Cardiac ventricle fibroblast (primary cell): ENCODE results near the gene KRTAP22-1. TPM values are rescaled to one million over a fixed set of nuclear protein-coding genes. Genes with fewer than 3 reads are reported as not detected.

Experiments
- total RNA-seq: library from RNA; depleted of rRNA; stranded (reverse); fragments of >200 nt; gene quantifications from 2 replicates; pipeline ENCODE4 v1.2.3, GENCODE V29; 2015

The KRTAP22-1 gene
- not detected in 2 replicates for total RNA-seq

DNA sequence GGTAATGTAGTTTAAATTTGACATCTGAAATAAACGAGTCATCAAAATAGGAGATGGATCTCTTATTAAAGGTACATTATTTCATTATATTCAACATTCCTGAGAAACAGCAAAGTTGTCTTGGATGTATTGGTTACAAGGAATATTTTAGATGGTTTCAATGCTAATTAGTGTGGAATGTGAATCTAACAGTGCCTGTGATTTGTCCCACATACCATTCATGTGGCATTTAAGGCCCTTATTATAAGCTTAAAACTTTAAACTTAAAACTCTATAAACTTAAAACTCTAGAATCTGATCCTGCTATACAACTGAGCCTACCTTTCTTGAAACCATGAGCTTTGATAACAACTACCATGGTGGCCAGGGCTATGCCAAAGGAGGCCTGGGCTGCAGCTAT is at the start of gene KRTAP22-1:
KRTAP22-1 (plus strand) TSS at position 301 of the 400 bp plus-strand sequence.

DNA sequence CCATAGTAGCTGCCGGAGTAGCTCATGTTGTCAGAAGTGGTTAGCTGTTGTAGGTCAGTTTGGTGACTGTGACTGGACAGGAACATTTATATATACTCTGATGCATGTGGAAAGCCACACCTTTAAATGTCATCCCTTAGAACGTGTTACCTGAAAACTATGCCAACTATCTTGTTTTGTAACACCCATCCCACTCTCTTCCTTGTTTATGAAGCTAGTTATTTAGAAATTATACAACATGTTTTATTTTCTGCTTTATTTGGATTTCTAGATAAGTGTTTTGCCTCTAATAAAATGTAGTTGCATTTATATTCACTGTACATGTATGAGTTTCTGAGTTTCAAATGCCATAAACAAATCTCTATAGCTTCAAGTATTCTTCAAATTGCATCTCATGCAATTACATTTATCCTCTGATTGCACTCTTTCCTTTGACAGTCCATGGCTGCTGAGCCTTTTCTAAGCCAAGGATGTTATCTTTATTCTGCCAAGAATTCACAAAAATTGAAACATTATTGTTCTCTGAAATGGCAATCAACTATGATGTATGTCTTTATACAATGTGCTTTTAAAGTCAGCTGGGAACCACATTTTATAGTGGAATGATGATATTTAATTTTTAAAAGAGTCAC is 39.5 kb upstream of the KRTAP22-1 start, which contains the start of gene KRTAP19-7:
KRTAP19-7 (minus strand) TSS at position 51 of the 632 bp plus-strand sequence; CDS start at position 26, 25 bp downstream.

DNA sequence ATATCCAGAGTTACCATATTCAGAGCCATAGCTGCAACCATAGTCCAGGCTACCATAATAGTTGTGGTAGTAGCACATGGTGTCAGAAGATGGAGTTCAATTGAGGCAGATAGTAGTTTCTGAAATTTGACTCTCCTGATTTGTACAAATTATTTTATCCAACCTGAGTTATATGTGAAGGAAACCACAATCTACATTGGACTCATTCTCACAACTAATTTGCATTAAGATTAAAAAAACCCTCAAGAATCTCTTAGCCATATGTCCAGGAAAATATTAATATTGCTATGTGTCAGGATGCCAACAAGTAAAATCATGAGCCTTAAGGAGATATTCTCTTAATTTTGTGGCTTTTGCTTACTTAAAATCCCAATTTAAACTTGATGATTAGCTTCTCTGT is 10.6 kb upstream of the KRTAP22-1 start, which contains the start of gene KRTAP22-2:
KRTAP22-2 (minus strand) TSS at position 101 of the 400 bp plus-strand sequence.

DNA sequence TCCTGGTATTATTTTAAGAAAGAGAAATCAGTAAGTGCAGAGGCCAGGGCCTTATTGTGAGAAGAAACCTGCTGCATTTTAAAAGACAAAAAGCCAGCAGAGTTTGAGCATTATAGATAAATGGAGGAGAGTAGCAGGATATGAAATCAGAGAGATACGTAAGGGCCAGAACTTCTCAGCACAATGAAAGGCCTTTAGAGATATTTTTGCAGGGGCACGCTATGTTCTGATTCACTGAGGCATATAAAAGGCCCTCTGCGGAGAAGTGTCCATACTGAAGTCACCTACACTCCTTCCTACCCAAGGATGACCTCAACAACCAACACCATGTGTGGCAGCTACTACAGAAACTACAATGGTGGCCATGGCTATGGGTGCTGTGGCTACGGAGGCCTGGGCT is 8.7 kb upstream of the KRTAP22-1 start, which contains the start of gene KRTAP6-3:
KRTAP6-3 (plus strand) TSS at position 301 of the 400 bp plus-strand sequence; CDS start at position 307, 6 bp downstream.

DNA sequence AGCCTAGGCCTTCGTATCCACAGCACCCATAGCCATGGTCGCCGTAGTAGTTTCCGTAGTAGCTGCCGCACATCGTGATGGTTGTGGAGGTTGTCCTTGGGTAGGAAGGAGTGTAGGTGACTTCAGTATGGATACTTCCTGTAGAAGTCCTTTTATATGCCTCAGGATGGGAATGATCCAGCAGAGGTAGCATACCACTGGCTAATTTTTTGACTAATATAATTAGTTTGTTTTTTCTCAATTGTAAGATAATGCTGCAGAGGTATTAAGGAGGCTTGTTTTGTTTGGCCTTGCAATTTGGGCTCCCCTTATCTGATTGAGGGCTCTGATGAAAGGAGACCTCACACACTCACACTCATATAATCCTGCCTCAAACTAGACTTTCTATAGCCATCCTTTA is 2.1 kb upstream of the KRTAP22-1 start, which contains the start of gene KRTAP6-2:
KRTAP6-2 (minus strand) TSS at position 101 of the 400 bp plus-strand sequence; CDS start at position 73, 28 bp downstream.

DNA sequence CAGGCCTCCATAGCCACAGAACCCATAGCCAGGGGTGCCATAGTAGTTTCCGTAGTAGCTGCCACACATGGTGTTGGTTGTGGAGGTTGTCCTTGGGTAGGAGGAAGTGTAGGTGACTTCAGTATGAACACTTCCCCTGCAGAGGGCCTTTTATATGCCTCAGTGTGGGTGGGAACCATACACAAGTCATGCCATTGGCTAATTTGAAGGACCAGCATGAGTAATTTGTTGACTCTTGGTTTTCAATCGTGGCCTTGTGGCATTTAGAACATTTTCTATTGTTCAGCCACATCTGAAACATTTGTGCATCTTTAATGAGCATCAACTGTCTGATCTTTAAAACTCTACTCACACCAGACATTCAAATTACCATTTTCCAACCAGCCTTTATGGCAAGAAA is 12.9 kb downstream of the KRTAP22-1 start, which contains the start of gene KRTAP6-1:
KRTAP6-1 (minus strand) TSS at position 95 of the 400 bp plus-strand sequence; CDS start at position 69, 26 bp downstream.

DNA sequence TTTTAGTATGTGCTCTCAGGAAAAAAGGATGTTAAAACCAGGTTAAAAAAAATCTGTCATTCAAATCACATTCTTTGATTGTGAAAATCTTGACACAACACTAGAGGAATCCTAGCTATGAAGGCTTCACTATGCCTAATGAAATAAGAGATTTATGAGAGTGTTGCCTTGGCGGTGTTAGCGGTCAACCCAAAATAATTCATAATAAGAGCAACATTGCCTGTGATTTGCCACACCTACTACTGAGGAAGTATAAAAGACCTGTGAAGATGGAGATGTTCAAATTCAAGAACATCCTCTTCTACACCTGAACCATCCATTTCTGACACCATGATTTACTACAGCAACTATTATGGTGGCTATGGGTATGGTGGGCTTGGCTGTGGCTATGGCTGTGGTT is 15.2 kb downstream of the KRTAP22-1 start, which contains the start of gene KRTAP20-1:
KRTAP20-1 (plus strand) TSS at position 301 of the 400 bp plus-strand sequence; CDS start at position 331, 30 bp downstream.

DNA sequence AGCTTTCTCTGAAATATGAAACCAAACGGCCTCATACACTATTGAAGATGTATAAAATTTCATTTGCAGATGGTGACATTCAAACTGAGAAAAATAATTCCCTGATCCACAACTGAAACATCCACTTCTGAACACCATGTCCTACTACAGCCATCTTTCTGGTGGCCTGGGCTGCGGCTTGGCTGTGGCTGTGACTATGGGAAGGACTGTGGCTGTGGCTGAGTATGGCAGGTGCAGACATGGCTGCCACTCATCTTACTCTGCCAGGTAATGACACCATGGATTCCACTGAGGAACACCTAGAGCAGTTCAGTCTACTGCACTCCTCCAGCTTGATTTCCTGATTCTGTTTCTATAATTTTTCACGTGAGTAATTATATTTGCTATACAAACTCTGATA is 19.6 kb downstream of the KRTAP22-1 start, which contains the start of gene KRTAP20-4:
KRTAP20-4 (plus strand) TSS at position 106 of the 400 bp plus-strand sequence.

DNA sequence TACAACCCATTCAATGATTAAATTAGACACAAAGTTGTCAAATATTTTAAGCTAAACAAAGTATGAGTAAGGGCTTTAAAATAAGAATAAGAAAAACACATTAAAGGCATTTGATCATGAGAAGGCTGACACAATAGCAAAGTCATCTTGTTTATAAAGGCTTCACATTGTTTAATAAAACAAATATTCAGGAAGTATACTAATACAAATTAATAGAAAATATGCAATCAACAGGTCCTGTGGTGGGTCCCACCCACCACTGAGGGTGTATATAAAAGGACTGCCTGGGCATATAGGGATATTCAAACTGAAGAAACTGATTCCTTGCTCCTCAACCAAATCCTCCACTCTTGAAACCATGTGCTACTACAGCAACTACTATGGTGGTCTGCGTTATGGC is 34.0 kb downstream of the KRTAP22-1 start, which contains the start of gene KRTAP20-2:
KRTAP20-2 (plus strand) TSS at position 301 of the 400 bp plus-strand sequence; CDS start at position 359, 58 bp downstream.

DNA sequence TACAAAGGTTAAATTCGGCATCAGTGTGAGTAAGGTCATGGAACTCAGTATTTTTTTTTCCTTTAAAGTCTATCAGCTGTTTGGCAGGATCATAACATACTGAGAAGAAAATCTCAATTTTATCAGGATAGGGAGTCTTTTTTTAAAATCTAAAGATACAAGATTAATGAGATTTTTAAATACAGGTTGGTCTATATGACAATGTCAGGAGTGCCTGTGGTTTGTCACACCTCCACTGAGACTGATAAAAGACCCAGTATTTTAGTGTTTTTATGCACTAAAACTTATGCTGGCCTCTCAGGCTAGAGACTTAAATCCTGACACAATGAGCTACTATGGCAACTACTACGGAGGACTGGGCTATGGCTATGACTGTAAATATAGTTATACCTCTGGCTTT is 41.7 kb downstream of the KRTAP22-1 start, which contains the start of gene KRTAP20-3:
KRTAP20-3 (plus strand) TSS at position 301 of the 400 bp plus-strand sequence.

Other genes with a start within 250 kb of the KRTAP22-1 start
- gene KRTAP13-2, start 228.8 kb upstream of the KRTAP22-1 start, total RNA-seq: not detected in 2 replicates
- not detected in 2 replicates for gene KRTAP13-1, start 205.1 kb upstream of the KRTAP22-1 start, total RNA-seq
- not detected in 2 replicates for gene KRTAP13-3, start 175.2 kb upstream of the KRTAP22-1 start, total RNA-seq
- gene KRTAP13-4, start 170.9 kb upstream of the KRTAP22-1 start, total RNA-seq: not detected in 2 replicates
- not detected in 2 replicates for gene KRTAP15-1, start 160.8 kb upstream of the KRTAP22-1 start, total RNA-seq
- not detected in 2 replicates for gene KRTAP19-1, start 120.7 kb upstream of the KRTAP22-1 start, total RNA-seq
- gene KRTAP19-2, start 113.7 kb upstream of the KRTAP22-1 start, total RNA-seq: not detected in 2 replicates
- not detected in 2 replicates for gene KRTAP19-3, start 109.1 kb upstream of the KRTAP22-1 start, total RNA-seq
- not detected in 2 replicates for gene KRTAP19-4, start 103.9 kb upstream of the KRTAP22-1 start, total RNA-seq
- gene KRTAP19-5, start 98.9 kb upstream of the KRTAP22-1 start, total RNA-seq: not detected in 2 replicates
- not detected in 2 replicates for gene KRTAP19-6, start 59.2 kb upstream of the KRTAP22-1 start, total RNA-seq
- not detected in 2 replicates for gene KRTAP19-7, start 39.8 kb upstream of the KRTAP22-1 start, total RNA-seq
- not detected in 2 replicates for gene KRTAP22-2, start 10.7 kb upstream of the KRTAP22-1 start, total RNA-seq
- not detected in 2 replicates for gene KRTAP6-3, start 8.6 kb upstream of the KRTAP22-1 start, total RNA-seq
- not detected in 2 replicates for gene KRTAP6-2, start 2.2 kb upstream of the KRTAP22-1 start, total RNA-seq
- gene KRTAP6-1, start 12.8 kb downstream of the KRTAP22-1 start, total RNA-seq: not detected in 2 replicates
- not detected in 2 replicates for gene KRTAP20-1, start 15.3 kb downstream of the KRTAP22-1 start, total RNA-seq
- gene KRTAP20-4, start 19.5 kb downstream of the KRTAP22-1 start, total RNA-seq: not detected in 2 replicates
- gene KRTAP20-2, start 34.1 kb downstream of the KRTAP22-1 start, total RNA-seq: not detected in 2 replicates
- gene KRTAP20-3, start 41.8 kb downstream of the KRTAP22-1 start, total RNA-seq: not detected in 2 replicates
- not detected in 2 replicates for gene KRTAP21-3, start 117.7 kb downstream of the KRTAP22-1 start, total RNA-seq
- gene KRTAP21-2, start 146.2 kb downstream of the KRTAP22-1 start, total RNA-seq: not detected in 2 replicates
- not detected in 2 replicates for gene KRTAP21-1, start 154.3 kb downstream of the KRTAP22-1 start, total RNA-seq
- not detected in 2 replicates for gene KRTAP8-1, start 212.2 kb downstream of the KRTAP22-1 start, total RNA-seq
- not detected in 2 replicates for gene KRTAP7-1, start 228.7 kb downstream of the KRTAP22-1 start, total RNA-seq